Measurements from ENCODE around the gene MYOF. TPM values are rescaled to one million over a fixed set of nuclear protein-coding genes. Genes with fewer than 3 reads are reported as not detected.

MYOF gene, protein sequence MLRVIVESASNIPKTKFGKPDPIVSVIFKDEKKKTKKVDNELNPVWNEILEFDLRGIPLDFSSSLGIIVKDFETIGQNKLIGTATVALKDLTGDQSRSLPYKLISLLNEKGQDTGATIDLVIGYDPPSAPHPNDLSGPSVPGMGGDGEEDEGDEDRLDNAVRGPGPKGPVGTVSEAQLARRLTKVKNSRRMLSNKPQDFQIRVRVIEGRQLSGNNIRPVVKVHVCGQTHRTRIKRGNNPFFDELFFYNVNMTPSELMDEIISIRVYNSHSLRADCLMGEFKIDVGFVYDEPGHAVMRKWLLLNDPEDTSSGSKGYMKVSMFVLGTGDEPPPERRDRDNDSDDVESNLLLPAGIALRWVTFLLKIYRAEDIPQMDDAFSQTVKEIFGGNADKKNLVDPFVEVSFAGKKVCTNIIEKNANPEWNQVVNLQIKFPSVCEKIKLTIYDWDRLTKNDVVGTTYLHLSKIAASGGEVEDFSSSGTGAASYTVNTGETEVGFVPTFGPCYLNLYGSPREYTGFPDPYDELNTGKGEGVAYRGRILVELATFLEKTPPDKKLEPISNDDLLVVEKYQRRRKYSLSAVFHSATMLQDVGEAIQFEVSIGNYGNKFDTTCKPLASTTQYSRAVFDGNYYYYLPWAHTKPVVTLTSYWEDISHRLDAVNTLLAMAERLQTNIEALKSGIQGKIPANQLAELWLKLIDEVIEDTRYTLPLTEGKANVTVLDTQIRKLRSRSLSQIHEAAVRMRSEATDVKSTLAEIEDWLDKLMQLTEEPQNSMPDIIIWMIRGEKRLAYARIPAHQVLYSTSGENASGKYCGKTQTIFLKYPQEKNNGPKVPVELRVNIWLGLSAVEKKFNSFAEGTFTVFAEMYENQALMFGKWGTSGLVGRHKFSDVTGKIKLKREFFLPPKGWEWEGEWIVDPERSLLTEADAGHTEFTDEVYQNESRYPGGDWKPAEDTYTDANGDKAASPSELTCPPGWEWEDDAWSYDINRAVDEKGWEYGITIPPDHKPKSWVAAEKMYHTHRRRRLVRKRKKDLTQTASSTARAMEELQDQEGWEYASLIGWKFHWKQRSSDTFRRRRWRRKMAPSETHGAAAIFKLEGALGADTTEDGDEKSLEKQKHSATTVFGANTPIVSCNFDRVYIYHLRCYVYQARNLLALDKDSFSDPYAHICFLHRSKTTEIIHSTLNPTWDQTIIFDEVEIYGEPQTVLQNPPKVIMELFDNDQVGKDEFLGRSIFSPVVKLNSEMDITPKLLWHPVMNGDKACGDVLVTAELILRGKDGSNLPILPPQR (N-terminal part only)
- total RNA-seq, result 260 and 369 TPM in 2 replicates

DNA sequence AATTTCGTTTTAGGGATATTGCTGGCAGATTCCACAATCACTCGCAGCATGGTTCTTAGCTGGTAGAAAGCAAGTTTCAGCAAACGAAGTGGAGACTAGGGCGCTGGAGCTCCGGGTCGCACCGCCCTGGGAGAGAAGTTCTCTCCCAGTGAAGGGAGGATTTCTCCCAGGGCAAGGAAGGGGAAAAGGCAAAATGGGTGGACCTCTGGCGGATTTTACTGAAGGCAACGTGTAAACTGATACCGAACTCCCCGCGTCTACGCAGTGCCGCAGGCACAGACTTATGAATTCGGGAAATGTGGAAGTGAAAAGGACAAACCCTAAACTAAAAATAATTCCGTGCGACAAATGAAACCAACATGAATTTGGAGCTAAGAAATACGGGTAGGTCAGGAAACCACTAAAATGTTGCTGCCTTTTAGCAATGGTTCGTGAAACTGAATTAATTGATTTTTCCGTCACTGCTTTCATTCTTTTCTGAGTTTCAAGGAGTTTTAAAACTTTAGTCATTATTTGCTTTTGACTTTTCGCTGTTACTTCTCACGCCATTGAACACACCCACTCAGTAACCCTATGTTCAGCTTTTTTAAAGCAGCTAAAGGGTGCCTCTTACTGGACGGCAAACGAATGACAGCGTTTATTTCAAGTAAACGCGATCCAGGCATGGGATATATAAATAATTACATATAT is at the start of gene MYOF:
TSS of gene MYOF (minus strand) at position 190 of the 690 bp plus-strand sequence. CDS start at position 50, 140 bp downstream.
- DNase-seq (ENCODE audit: extremely low read depth, low read depth, low spot score), result peak; percentile 82

DNA sequence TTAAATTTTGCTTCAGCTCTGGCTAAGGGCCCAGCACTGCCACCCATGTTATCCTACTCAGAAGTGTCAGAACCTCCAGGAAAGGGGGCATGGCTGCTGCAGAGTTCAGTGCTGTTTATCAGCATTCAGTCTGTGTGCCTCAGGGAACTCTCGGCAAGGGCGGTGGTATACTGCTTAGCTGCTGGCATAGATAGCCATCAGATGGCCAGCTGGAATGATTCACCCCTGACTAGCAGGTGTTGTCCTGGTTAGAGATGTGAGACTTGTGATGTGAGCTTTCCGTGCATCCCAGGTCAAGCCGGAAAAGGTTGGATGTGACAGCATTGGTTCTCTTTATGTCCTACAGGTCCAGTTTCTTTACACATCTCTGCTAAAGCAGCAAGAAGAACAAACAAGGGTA is 36.4 kb upstream of the MYOF start:
- DNase-seq (ENCODE audit: extremely low read depth, low read depth, low spot score), result no peak

DNA sequence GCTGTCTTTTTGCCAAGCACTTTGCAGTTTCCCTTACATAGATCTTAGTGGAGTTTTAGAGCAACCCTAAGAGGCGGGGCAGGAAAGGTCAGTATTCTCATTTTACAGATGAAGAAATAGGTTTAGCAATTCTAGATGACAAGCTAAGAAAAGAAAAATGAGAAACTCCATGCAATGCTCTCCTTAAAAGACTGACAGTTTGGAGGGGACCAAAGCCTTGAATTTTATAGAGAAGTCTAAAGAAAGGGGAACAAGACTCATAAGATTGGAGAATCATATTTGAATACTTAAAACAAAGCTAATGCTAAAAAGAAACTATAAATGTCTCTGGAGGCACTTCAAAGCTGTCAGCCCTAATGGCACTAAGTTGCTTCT is 33.9 kb upstream of the MYOF start:
- no peak for DNase-seq (ENCODE audit: extremely low read depth, low read depth, low spot score)

DNA sequence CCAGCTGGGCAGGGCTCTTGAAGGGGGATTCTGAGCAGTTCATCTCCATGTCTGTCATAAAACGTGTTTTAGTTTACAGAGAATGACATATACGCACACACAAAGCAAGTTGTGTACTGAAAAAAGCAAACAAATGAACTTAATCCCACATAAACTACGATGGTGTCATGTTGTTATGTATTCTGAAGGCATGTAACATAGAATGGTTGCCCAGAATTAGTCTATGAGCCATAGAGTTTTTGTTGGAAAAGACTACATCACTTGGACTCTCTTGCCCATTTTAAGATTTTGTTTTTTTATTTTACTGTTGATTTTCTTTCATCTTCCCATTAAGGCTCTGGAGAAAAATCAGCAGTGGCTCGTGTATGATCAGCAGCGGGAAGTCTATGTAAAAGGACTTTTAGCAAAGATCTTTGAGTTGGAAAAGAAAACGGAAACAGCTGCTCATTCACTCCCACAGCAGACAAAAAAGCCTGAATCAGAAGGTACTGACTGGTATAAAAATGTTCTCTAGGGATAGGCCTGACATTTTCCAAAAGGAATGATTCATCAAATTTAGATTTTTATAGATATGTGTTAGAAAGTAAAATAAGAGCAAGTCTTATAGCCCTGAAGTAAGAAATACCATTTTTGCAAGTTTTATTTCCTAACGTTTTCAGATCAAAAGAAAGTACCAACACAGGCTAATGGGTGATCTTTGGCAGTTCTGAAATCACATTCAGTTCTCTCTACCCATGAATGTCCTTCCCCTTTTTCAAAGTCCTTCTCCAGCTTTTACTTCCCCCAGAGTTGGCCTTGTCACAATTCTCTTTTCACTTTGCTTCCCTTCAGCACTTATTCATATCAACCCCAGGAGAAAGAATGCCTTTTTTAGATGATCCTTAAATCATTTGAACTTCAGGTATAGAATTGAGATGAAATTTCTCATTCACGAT is 33.2 kb upstream of the MYOF start:
- DNase-seq (ENCODE audit: extremely low read depth, low read depth, low spot score), result no peak

DNA sequence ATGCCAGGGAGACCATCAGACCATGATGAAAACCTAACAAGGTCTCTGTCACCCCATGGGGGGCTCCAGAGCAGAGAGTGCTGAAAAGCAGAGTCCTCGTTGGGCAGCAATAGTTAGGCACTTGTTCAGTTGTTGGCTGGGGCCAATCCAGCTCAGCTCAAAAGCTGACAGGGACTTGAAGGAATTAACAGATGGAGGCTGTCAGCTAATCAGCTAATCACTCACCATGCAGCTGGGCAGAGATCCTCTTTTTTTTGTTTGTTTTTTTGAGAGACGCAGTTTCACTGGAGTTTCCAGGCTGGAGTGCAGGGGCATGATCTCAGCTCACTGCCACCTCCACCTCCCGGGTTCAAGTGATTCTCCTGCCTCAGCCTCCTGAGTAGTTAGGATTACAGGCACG is 32.4 kb upstream of the MYOF start:
- no peak for DNase-seq (ENCODE audit: extremely low read depth, low read depth, low spot score)

DNA sequence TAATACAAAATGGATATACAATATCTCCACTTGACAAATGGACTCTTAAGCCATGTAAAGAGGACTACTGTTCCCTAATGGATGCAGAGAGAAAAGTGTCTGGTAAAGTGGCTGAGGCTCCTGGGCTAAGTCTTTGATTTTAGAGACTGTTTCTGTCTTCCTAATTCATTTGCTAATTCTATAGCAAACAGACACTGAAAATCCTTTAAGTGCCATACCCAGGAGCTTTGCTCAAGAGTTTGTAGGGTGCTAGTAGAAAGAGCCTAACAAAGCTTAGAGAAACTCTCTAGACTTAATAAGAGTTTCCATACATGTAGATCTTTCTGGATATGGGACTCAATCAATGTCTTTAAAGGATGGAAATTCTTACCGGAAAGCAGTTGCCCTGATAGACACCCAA is 31.0 kb upstream of the MYOF start:
- no peak for DNase-seq (ENCODE audit: extremely low read depth, low read depth, low spot score)

DNA sequence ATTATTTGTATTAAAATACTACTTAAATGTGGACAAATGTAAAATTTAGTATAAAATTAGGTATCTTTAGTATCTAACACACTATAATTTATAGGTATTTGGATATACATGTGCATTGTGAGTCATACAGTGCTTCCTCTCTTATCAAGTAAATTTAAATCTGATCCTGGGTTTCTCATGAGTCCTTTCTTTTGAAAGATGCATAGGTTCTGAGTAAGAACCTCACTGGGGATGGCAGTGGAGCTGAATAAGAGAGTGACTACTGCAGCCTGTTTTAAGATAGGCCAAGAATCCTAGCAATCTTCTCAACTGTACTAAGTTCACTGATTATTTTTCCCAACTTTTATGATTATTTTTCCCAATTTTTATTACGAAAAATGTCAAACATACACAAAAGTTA is 30.4 kb upstream of the MYOF start:
- no peak for DNase-seq (ENCODE audit: extremely low read depth, low read depth, low spot score)

DNA sequence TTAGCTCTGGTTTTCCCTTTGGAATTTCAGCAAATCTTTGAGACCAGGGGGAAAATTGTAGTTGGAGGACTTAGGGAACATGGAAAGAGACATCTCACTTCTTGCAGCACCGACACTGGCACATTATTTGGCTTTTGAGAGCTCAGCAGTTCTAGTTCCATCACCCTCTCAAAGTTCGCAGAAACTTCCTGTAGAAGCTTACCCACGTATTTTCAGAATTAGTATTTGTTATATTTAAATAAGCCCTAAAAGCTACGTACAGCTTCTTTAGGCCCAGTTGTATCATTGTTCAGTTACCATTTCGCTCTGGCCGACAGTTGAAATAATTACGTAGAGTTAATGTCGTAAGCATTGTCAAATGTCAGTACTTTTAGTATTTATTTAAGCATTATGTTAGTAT is 27.7 kb upstream of the MYOF start:
- DNase-seq (ENCODE audit: extremely low read depth, low read depth, low spot score), result no peak

DNA sequence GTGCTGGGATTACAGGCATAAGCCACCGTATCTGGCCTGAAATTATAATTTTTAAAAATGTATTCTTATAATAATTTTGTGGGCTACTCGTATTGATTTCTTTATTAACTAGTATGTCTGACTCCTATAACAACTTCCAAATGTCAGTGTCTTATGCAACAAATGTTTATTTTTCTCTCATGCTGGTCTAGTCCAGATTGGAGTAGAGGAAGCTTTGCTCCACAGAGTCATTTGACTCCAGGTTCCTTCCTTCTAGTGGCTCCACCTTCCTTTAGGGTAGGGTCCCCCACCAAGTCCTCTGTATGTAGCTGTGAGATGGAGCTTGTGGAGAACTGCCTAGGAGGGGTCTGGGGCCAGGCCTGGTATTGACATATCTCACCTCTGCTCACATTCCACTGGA is 22.9 kb upstream of the MYOF start:
- DNase-seq (ENCODE audit: extremely low read depth, low read depth, low spot score), result no peak

DNA sequence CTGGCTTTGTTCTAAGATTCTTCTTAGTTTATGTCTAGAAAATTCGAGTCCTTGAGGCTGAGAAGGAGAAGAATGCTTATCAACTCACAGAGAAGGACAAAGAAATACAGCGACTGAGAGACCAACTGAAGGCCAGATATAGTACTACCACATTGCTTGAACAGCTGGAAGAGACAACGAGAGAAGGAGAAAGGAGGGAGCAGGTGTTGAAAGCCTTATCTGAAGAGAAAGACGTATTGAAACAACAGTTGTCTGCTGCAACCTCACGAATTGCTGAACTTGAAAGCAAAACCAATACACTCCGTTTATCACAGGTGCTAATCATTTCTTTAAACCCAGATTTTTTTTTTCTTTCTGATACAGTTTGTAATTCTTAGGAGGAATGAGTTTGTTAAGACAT is 20.9 kb upstream of the MYOF start:
- no peak for DNase-seq (ENCODE audit: extremely low read depth, low read depth, low spot score)

DNA sequence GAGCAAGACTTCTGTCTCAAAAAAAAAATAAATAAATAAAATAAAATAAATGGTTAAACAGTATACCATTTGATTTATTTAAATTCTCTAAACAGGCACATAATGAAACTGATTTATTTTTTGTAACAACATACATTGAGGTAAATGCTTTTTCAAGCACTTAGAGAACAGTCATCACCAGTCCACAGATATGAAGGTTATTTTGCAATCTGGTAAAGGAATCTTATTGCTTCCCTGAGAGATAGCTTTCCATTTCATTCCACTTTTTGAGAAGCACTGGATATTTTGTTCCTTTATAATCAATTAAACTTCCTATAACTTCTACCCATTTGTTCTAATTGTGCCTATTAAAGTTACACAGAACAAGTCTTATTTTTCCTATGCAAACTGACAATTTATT is 19.5 kb upstream of the MYOF start:
- DNase-seq (ENCODE audit: extremely low read depth, low read depth, low spot score), result no peak

DNA sequence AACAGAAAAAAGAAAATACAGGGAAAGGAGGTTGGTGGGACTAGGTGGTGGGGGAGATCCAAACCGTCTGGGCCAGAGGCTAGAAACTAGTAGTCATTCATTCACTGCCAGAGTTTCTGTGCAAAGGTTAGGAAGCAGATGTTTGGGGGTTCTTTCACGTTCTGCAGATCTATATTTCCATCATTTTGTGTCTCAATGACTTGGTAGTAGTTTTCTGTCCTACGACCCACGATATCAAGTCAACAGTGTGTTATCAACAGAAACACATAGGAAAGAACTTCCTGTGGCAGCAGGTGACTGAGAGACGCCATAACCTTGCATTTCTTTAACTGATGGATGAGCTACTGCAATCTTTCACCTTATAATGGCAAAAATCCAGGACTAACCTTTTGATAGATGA is 16.0 kb upstream of the MYOF start:
- DNase-seq (ENCODE audit: extremely low read depth, low read depth, low spot score), result no peak

DNA sequence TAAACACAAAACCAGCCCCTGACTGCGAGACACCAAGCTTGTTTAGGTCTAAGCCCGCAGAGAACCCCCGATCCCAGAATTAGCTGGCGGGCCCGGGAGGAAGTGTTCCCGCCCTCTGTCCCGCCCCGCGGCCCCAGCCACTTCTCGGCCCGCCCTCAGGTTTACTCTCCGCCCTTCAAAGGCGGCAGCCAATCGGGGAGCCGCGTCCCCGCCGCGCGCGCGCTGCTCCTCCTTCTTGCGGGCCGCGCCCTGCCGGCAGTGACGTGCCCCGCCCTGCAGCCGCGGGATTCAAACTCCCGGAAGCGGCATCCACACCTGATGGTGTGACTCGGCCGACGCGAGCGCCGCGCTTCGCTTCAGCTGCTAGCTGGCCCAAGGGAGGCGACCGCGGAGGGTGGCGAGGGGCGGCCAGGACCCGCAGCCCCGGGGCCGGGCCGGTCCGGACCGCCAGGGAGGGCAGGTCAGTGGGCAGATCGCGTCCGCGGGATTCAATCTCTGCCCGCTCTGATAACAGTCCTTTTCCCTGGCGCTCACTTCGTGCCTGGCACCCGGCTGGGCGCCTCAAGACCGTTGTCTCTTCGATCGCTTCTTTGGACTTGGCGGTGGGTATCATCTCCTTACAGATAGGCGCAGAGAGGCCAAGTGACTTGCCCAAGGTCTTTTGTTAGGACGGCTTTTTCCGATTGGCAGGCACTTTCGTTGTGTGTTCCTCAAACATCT is 14.3 kb upstream of the MYOF start, which contains the start of gene CEP55:
TSS of gene CEP55 (plus strand) at position 291 of the 720 bp plus-strand sequence. CDS start 3,440 bp downstream, outside the sequence.
- DNase-seq (ENCODE audit: extremely low read depth, low read depth, low spot score), result no peak

DNA sequence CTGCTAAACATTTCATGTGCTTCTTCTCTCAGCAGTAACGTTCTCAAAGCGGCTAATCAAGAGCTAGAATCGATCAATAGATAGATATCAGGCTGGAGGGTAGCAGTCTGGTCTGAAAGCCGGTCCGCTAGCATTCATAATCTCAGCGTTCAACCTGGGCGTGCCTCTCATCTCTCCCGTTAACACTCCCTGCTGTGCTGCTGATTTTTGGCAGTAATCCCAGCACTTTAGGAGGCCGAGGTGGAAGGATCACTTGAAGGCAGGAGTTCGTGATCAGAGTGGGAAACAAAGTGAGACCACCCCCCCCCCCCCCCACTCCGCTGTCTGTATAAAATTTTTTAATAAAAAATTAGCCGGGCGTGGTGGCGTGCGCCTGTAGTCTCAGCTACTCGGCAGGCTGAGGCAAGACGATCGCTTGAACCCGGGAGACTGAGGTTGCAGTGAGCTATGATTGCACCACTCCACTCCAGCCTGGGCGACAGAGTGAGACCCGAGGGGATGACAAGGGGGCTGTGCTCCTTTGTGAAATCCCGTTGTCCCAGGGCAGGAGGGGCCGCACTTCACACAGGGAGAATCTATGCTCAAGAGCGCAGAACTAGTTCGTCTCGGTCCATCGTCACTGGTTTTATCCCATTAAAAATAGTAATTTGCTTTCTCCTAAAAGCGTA is 13.7 kb upstream of the MYOF start:
- no peak for DNase-seq (ENCODE audit: extremely low read depth, low read depth, low spot score)

DNA sequence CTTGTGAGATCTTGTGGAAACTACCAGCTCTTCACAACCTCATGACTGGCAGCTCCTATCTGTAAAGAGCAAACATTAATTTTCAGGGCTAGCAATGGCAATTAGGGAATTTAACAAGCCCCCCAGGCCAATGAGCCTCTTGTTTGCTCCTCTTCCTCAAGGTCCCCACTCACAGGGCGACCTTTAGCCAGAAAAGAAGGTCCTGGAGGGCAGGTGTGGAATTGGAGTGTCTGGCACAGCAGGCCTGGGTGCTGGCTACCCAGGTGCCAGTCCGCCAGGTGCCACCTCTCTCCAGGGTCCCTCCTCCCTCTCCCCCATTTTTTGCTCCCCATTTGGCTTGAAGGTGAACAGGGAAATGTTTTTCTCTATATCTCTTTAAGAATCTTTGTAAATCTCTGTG is 12.4 kb upstream of the MYOF start:
- no peak for DNase-seq (ENCODE audit: extremely low read depth, low read depth, low spot score)

DNA sequence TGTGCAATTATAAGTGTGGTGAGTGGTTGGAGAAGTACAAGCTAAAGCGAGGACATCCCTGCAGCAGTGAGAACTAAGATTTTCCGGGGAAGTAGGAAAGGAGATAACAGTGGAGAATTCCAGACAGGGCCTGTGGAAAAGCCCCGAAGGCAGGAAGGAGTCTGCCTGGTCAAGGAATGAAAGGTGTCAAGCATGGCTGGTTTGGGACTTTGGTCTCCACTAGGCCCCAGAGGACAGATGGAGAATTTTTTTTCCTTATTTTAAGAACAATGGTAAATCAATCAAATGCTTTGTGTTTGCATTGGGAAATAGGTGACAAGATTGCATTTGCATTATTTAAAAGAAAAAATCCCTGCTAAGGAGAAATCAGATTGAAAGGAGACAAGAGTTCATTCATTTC is 11.0 kb upstream of the MYOF start:
- DNase-seq (ENCODE audit: extremely low read depth, low read depth, low spot score), result no peak

DNA sequence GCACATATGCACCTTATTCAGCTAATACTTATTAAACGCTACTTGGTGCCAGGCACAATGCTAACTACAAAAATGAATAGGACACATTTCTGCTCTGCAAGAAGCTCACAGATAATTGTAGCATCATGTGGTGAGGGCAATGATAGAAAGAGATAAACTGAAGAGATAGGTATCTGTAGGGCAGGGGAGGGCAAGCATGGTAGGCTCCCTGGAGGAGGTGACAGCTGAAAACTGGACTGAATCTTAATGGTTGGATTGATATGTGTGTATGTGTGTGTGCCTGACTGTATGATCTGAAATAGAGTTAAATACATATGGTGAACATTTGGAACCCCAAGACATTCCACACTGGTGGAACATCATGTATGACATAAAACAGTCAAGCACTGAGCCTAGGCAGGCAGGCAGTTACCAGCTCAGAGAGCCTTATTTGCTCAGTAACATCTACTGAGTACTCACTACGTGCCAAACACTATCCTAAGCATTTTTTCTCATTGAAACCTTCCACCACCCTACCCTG is 9.5 kb upstream of the MYOF start:
- no peak for DNase-seq (ENCODE audit: extremely low read depth, low read depth, low spot score)

DNA sequence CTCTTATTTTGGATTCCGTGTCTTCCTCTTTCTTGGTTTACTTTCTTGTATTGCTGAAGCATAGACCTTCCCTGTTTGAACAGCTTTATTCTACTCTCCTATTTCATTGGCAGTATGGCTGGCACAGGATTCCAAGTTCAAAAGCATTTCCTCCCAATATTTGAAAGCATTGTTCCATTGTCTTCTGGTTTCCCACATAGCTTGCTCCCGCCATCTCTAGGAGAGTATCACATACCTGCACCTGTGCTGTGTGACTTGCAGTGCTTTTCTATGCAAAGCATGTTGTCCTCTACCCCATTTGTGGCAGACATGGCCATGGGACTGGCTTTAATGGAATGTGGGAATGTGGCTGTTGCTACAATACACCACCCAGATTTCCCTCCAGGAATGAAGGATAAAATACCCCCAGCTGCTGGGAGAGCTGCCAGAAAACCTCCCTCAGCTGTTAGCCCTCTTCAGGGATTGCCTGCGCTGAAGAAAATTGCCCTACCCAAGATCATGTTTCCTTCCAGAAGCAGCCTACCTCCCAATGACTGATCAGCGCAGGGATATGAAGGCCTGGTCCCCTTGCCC is 6.9 kb upstream of the MYOF start:
- no peak for DNase-seq (ENCODE audit: extremely low read depth, low read depth, low spot score)
